CD4-positive, alpha-beta T cell treated with Interleukin-17A for 1 hour (primary cell): ENCODE results near the gene BPI.
"Not testable (repeated sequence)": the region's sequence is repeated elsewhere in the genome, so short reads cannot be mapped to it uniquely, and the experiment has no call there.

Source experiments
- DNase-seq: peaks from one replicate; pipeline ENCODE4 v3.0.0-alpha.2; 2020

BPI gene

DNA sequence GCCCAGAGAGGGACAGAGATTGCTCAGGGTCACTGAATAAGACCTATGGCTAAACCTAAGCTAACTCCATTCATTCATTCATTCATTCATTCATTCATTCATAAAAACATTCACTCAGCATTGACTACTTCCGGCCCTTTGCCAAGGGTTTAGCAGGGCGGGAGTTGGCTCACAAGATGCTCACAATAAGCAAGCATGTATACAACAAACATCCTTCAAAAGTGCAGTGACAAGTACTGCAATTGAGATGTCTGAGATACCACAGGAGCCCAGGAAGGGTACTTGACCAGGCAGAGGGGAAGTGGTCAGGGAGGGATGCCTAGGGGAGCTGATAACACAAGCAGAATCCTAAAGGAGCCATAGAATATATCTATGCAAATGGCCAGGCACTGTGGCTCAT is 25.2 kb upstream of the BPI start:
- DNase-seq = no peak

DNA sequence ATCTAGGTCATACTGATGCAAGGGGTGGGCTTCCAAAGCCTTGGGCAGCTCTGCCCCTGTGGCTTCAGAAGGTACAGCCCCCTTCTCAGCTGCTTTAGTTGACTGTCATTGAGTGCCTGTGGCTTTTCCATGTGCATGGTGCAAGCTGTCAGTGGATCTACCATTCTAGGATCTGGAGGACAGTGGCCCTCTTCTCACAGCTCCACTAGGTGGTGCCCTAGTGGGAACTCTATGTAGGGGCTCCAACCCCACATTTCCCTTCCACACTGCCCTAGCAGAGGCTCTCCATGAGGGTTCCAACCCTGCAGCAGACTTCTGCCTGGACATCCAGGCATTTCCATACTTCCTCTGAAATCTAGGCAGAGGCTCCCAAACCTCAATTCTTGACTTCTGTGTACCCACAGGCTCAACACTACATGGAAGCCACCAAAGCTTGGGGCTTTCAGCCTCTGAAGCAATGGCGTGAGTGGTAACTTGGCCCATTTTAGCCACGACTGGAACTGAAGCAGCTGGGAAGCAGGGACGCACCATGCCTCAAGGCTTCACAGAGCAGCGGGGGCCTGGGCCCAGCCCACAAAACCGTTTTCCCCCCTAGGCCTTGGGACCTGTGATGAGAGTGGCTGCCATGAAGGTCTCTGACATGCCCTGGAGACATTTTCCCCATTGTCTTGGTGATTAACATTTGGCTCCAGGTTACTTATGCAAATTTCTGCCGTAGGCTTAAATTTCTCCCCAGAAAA is 22.6 kb upstream of the BPI start:
- not testable (repeated sequence) for DNase-seq

DNA sequence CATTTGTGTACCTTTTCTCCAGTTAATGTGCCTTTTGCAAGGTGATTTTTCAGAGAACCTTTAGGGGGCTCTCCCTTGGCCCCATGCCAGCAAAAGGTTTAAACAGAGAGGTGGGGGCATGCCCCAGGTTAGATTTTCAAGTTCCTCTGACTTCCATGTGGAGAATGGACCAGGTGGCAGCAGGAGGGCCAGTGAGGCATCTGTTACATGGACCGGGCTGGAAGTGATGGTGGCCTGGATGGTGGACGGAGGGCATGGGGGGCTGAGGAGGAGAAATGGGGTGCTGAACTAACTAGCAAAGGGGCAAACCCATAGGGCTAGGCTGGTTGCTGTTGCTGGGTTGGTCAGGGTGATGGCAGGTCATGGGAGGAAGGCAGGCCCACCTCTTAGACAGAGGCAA is 20.7 kb upstream of the BPI start:
- DNase-seq = no peak

DNA sequence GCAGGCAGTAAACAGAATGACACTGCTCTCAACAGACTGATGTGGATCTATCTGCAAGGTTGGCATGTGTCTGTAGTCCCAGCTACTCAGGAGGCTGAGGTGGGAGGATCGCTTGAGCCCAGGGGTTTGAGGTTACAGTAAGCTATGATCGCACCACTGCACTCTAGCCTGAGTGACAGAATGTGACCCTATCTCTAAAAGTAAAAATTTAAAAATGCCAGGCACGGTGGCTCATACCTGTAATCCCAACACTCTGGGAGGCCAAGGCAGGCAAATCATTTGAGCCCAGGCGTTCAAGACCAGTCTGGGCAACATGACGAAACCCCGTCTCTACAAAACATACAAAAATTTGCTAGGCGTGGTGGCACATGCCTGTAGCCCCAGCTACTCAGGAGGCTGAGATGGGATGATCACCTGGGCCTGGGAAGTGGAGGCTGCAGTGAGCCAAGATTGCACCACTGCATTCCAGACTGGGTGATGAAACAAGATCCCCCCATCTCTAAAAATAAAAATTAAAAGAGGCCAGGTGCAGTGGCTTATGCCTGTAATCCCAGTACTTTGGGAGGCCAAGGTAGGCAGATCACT is 19.8 kb upstream of the BPI start:
- not testable (repeated sequence) for DNase-seq

DNA sequence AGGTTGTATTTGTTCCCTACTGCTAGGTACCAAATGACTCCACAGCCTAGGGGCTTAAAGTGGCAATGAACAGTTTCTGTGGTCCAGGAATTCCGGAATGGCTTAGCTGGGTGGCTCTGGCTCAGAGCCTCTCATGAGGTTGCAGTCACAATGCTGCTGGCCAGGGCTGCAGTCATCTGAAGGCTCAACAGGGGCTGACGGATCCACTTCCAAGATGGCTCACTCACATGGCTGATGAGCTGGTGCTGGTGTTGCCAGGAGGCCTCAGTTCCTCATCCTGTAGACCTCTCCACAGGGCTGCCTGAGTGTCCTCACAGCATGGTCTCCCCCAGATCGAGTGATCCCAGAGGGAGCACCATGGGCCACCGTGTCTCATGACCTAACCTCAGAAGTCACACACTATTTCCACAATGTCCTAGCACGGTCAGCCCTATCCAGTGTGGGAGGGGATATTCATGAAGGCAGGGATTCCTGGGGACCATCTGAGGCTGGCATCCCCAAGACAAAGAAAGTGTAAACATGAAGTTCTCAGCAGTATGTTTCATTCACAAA is 19.0 kb upstream of the BPI start:
- no peak for DNase-seq

DNA sequence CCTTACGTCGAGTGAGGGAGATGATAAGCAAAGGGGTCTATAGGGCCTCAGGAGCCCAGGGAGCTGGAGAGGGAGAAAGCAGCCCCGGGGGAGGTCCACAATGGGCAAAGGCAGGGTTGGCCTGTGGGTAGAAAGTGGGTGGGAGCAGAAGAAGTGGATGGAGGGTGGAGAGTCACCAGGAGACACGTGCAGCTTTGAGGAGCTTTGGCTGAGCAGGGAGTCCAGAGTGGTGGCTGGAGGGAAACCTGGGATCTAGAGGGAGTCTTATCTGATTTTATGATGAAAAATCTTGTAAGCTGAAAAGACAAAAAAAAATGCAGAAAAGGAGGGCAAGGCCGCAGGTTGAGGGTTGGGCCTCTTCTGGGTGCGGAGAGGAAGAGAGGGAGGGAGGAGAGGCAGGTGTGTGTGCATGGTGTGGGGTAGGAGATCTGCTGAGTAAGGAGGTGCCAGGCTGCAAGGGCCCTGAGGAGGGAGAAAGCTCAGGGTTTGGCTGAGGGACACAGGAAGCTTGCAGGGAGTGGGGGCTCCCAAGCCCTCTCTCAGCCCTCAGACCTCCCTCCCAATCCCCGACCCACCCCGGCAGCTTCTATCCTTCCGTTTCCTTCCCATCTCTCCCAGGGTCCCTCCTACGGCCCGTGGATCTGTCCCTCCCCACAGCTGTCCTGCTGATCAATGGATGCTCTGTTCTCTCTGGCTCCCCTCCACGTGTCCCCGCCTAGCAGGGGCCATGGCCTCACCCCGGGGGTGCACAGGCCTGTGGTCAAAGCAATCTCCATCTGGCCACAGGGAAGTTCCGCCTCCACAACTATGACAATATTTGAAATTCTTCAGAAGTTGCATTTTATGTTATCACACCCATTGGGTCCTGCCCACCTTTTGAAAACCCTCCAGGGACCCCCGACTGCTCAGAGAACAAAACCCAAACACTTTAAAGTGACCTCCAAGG is 17.1 kb upstream of the BPI start:
- no peak for DNase-seq

DNA sequence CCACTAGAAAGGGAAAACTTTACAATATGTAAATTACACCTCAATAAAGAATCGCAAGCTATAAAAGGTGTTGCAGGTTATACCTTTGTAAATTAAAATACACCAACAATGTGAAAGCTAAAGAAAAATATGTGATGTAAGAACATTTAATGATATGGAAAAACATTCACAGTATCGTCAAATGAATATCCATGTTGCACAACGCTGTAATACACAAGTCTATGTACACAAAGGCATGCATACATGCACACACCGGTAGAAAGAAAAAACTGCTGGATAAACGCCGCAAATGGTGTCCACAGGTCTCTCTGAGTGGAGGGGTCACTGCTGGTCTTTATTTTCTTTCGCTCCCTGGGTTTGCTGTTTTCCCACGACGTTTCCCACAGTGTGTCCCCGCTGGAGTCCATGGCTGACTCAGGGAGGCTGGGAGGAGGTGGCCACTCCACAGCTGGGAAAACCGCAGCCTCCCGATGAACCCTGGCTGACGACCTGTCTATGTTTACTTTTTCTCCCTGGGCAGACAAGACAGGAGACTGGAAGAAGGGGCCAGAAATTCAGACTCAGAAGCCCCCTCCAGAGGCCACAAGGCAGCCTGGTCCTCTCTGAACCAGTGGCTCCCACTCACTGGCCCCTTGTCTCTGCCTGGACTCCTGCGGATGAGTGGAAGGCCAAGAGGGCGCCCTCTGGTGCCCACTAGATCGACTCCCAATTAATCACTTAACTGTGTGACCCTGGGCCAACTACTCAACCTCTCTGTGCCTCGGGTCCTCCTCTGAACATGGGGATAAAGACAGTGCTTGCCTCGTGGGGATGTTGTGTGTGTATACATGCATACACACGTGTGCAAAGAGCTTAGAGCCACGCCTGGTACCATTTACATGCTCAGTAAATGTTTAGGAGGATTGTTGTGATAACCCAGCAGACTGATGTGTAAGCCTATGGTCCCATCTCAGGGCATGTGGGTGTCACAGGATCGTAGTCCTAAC is 12.8 kb upstream of the BPI start:
- no peak for DNase-seq

DNA sequence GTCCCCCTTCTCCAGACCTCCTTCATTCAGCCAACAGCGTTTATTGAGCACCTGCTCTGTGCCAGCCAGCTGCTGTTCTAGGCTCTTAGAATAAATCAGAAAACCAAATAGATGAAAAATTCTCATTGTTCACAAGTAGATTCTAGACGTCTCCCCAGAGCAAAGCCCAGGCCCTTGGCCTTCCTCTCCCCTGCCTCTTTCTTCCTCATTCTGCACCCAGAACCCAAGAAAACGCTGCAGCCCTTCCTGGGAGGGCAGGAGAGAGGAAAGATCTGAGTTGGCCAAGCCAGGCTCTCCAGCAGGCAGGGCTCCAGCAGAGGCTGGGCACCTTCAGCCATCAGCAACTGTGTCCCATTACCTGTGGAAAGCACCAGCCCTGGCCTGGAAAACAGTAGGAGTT is 12.0 kb upstream of the BPI start:
- DNase-seq = no peak

DNA sequence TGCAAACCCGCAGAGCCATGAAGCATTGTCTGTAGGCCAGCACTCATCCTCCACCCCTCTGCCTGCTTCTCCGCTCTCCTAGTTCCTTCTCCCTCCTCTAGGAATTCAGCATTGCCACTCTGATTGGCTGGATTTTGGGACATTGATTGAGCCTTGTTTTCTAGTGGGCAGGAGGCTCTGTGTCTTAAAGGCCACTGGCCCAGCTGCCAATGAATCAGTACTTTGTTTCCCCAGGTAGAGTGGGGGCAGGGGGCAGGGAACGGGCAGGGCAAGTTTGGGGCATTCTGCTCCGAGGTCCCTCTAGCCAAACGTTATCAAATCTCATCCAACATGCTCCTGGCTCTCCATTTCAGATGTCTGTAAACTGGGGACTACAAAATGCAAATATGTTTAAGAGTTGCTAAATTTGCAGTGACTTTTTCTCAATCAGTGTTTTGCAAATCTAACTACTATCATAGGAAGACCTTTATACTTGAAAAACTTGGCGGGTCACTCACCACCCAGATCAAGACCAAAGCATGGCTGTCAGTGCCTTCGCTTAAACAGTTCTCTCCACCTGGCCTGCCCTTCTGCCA is 10.4 kb upstream of the BPI start:
- no peak for DNase-seq

DNA sequence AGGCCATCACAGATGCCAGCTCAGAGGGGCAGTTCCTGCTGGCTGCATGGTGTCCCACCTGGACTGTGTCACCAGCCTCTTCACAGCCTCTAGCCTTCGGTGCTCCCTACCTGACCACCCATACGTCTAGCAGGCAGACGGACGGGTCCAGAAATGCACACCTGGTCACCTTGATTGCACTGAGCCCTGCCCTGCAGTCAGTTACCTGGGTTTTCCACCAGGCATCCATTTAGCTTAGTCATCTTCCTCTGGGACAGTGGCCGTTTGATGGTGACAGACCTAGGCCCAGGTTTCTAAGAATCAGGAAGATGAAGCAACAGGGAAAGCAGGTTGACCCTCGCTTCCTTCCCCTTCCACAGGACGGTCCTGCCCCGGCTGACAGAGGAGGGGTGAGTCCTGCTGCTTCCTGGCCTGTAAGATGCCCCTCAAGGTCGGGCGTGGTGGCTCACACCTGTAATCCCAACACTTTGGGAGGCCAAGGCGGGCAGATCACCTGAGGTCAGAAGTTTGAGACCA is 9.8 kb upstream of the BPI start:
- no peak for DNase-seq

DNA sequence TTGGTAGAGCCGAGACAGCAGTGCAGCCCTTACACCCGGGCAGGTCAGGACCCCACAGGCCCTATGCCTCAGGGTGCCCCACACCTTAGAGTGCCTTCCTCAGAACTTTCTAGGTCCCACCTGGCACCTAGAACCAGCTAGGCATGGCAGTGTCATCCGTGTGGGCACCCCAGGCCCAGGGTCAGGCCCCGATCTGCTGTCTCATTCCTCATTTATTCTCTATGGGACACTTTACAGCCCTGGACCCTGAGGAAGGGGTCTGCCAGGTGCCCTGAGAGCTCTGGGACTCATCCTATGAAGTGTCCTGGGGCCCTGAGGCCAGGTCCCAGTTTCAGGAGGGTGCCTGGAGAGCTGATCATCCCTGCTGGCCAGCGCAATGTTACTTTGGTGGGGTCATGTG is 8.1 kb upstream of the BPI start:
- no peak for DNase-seq

DNA sequence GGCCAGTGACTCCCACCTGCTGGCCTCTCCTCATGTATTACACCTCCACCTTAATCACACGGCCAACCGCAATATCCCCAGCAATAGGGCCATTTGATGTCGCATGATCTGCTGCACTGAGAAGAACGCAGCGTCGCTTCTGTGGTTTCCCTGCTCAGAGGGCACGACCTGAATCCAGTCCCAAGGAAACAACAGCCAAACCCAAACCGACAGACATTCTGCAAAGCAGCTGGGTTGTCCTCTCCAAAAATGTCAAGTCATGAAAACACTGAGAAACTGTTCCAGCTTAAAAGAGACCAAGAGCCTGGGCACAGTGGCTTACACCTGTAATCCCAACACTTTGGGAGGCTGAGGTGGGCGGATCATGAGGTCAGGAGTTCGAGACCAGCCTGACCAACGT is 7.5 kb upstream of the BPI start:
- no peak for DNase-seq

DNA sequence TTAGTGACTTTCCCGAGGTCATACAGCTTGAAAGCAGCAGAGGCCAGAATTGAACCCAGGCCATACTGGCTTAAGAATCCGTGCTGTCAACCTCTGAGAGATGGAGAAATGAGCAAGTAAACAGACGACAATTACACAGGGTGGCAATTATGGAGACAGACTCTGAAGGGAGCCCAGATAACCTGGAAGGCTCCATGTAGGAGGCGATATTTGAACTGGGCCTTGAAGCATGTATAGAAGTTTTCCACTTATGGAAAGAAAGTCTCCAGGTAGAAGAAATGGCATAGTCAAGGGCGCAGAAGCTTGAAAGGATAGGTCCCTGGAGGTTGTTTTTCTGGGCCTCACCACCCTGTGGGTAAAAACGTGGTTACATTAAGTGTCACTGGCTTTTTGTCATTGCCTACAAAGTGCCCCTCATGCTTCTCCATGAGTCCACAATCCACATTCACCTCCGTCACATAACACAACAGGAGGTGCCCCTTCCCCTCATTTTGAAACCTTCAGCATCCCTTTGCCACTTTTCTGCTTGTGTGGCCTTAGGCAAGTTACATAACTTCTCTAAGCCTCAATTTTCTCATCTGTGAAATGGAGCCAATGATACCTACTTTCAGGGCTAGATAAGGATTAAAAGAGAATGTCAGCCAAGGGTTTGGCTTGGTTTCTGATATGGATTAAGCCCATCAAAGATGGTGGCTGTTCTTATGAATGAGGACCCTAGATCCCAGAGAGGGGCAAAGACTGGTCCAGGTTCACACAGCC is 5.9 kb upstream of the BPI start:
- DNase-seq = no peak

DNA sequence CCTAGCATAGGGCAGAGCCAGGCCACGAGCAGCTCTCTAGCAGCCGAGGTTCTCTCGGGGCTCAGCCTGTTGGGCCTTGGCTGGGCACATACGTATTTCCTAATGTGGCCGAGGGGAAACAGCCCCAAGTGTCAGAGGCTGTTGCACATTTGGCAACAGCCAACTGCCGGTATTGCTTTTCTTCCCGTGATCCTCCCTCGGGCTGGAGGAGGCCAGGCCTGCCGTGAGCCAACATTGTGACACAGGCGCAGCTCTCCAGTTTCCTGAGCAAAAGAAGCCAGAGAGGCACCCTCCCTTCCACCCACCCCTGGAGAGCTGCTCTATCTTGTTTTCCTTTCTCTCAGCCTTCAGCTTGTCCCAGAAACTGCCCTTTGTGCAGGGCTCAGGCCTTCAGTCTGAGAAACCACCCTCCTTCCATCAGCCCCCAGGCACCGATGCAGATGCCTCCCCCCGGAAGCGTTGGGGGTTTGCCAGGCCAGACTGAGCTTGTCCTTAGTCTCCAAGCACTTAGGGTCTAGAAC is 5.1 kb upstream of the BPI start:
- no peak for DNase-seq

DNA sequence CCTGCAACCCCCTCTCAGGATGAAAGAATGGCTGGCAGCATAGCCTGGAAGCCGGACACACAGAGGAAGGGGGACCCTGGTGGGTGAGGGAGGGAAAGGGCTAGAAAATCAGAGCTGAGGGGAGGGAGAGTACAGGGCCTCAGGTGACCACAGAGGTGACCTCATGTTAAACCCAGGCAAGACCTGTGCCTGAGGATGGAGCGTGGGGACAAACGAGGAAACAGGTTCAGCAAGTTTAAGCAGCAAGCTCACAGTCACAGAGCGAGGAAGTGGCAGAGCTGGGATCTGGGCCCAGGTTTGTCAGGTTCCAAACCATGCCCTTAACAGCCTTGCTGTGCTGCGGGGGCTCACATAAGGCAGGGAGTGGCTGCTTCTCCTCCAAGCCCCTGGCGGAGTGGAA is 4.0 kb upstream of the BPI start:
- no peak for DNase-seq

DNA sequence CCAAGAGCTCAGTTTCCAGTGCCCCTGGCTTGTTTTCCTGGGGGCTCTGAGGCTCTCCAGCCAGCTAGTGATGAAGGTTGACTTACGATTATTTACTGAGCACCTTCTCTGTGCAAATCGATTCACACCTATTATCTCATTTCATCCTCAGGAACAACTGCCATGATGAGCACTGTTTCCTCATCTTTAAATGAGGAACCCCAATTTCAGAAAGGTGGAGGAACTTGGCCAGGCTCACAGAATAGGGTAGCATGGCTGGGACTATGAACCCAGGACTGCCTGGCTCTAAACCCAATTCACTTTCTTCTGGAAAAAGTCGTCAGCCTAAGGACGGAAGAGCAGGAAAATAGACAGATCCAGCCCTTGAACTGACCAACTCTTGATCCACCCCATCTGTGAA is 3.5 kb upstream of the BPI start:
- DNase-seq = no peak

DNA sequence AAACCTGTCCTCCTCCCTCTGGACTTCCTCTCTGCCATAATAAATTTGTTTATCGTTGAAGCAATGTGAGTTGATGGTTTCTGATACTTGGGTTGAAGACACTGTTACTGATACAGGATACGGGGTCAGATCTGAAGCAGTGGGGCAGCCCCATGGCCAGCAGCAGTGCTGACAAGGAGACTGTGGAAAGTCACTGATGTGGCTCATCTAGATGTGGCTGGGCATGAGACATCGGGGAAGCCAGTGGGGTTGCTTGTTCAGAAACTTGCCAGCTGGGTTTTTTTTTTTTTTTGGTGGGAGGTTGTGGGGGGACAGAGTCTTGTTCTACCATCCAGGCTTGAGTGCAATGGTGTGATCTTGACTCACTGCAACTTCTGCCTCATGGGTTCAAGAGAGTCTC is 2.6 kb upstream of the BPI start:
- DNase-seq = no peak

DNA sequence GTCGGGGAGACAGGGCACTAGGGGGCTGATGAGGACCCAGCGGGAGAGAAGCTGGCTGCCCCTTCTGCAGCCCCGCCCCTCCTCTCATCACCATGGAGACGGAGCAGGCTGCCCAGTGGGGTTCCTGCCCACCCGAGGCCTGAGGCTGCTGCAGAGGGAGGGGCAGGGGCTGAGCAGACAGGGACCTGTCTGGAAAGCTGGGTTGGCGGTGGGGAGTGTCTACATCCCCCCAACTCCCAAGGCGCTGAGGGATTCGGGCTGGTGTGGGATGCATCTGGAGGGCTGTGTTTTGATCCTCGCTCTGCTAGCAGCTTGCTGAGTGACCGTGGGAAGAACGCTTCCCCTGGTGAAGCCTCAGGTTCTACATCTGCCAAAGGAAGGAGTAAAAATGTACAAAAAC is 1.2 kb upstream of the BPI start:
- no peak for DNase-seq

DNA sequence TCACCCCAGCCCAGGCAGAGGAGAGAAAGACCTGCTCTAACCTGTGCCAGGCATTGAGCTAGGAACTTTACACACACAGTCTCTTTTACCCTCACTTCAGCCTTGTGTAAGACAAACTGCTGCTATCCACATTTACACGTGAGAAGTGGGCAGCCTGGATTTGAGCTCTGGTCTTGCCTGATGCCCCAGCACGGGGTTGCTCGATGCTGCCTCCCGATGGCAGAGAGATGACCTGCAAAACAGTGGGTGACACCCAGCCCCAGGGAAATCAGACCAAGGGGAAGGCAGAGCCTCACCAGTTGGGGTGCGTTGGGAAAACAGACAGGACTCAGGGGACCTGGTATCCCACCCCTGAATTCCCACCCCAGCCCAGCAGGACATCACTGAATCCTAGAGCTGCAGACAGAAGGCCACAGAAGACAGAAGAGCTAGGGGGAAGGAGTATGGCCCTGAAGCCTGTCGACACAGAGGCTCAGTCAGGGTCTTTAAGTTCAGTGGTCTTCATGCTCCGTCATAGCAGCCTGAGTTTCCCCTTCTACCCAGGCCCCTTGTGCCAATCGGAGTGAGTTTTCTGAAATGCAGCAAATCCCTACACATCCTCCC is 990 bp downstream of the BPI start:
- no peak for DNase-seq

DNA sequence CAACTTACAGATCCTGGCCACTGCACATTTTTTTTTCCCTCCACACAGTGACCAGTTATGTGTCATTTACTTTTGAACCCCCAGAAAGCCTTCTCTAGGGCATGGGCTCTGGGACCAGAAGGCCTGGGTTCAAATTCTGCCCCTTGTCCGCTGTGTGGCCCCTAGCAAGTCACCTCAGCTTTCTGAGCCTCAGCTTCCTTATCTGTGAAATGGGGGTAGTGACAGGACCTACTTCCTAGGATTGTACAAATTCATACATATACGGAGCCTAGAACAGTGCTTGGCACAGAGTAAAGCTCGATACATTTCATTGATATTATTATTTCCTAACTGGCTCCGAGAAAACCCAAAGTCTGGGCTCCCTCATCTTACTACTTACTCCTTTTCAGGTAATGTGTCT is 1.6 kb downstream of the BPI start:
- no peak for DNase-seq
